K562 (cell line): ENCODE data around the gene SLC38A1. TPM values are rescaled to one million over a fixed set of nuclear protein-coding genes. Genes with fewer than 3 reads are reported as not detected.

Experiments used
- ATAC-seq: fragments of 200-7000 bp; cut with Tn5 transposase; 3 replicates; pipeline ENCODE4 v1.9.1; 2020; ENCODE audit warnings: moderate library complexity
- Bru-seq: library from RNA; stranded (reverse); fragments of 400-500 nt; gene quantifications from one replicate; lab custom pipeline; 2021; lab: Mats Ljungman, UMichigan
- BruChase-seq, 2 experiments: library from RNA; stranded (reverse); fragments of 400-500 nt; gene quantifications; one replicate each; lab custom pipeline; 2021; lab: Mats Ljungman, UMichigan
- BruUV-seq: library from RNA; stranded (reverse); fragments of 400-500 nt; replicated peaks from 2 replicates; lab custom pipeline; 2021; lab: Mats Ljungman, UMichigan
- CTCF ChIA-PET: fragments of 300-600 bp; formaldehyde crosslinking; extraction: SDS; loops from one replicate; lab custom pipeline; 2021; ENCODE audit warnings: low intra/inter-chr PET ratio; lab: Yijun Ruan, JAX
- POLR2A ChIA-PET: fragments of 300-600, 350-650 bp; sonication (Branson Sonifier 250); formaldehyde crosslinking; extraction: SDS; loops from one replicate; lab custom pipeline; 2021; ENCODE audit warnings: antibody characterized with exemption, inconsistent platforms; lab: Yijun Ruan, JAX
- DNase-seq, 4 experiments: peaks; one replicate each; pipeline versions ENCODE4 v3.0.0 to v3.0.0-alpha.2; 2011 to 2018; ENCODE audit warnings: low spot score in 3 of 4, mixed read lengths in 3 of 4; ENCODE audit errors: extremely low read depth in 1 of 4
- FAIRE-seq: peaks from 2 replicates; lab custom pipeline; 2011; peaks lifted over from hg19 to GRCh38; lab: Jason Lieb, UNC
- H2AFZ ChIP-seq: 2 replicates; pipeline ENCODE4 v1.6.0; 2011; ENCODE audit warnings: low read depth, low read length, control low read depth, inconsistent platforms
- H3K27ac ChIP-seq: fragments of 200-600 bp; 3 replicates; pipeline ENCODE4 v1.8.0; 2011; ENCODE audit warnings: low read depth, mild to moderate bottlenecking, control low read depth, inconsistent platforms, low read length, moderate library complexity, mixed read lengths; ENCODE audit errors: extremely low read depth
- H3K27me3 ChIP-seq, 2 experiments: fragments of 300-600 bp in 1 of 2; 2 replicates in 1 of 2; 3 replicates in 1 of 2; pipeline versions ENCODE4 v1.6.0 to v1.8.0; 2011; ENCODE audit warnings: inconsistent platforms in 2 of 2, low read length in 2 of 2, mild to moderate bottlenecking in 1 of 2, mixed read lengths in 1 of 2, moderate library complexity in 1 of 2; ENCODE audit not compliant: control insufficient read depth in 2 of 2, insufficient read depth in 2 of 2
- H3K36me3 ChIP-seq: fragments of 300-600 bp; 3 replicates; pipeline ENCODE4 v1.8.0; 2011; ENCODE audit warnings: mild to moderate bottlenecking, low read length, inconsistent platforms; ENCODE audit not compliant: control insufficient read depth, insufficient read depth
- H3K4me1 ChIP-seq, 2 experiments: fragments of 200-600 bp in 1 of 2; replicated peaks in 1 of 2; 2 replicates in 1 of 2; 3 replicates in 1 of 2; pipeline versions ENCODE4 v1.5.1 to v1.8.0; 2011; ENCODE audit warnings: inconsistent platforms in 2 of 2, low read length in 2 of 2, mild to moderate bottlenecking in 1 of 2, mixed read lengths in 1 of 2, moderate library complexity in 1 of 2; ENCODE audit not compliant: control insufficient read depth in 2 of 2, insufficient read depth in 2 of 2
- H3K4me2 ChIP-seq: 2 replicates; pipeline ENCODE4 v1.6.1; 2011; ENCODE audit warnings: low read length, control low read depth, inconsistent platforms, mixed read lengths; ENCODE audit not compliant: insufficient read depth
- H3K4me3 ChIP-seq: fragments of 200-600 bp; sonication (generic), shearing (Covaris generic); 2 replicates; pipeline ENCODE4 v1.5.1; 2016; ENCODE audit warnings: control low read depth, inconsistent platforms
- H3K79me2 ChIP-seq: fragments of 200-600 bp; 3 replicates; pipeline ENCODE4 v1.8.0; 2011; ENCODE audit warnings: low read length, inconsistent platforms; ENCODE audit not compliant: control insufficient read depth, insufficient read depth
- H3K9ac ChIP-seq, 2 experiments: 2 replicates each; pipeline versions ENCODE4 v1.6.0 to v1.6.1; 2011; ENCODE audit warnings: low read depth in 2 of 2, low read length in 2 of 2, control low read depth in 1 of 2, inconsistent platforms in 1 of 2, mild to moderate bottlenecking in 1 of 2, mixed read lengths in 1 of 2; ENCODE audit not compliant: insufficient read depth in 1 of 2
- H3K9me1 ChIP-seq: one replicate; pipeline ENCODE4 v1.6.0; 2011; ENCODE audit warnings: inconsistent platforms, mild to moderate bottlenecking, low read length, moderate library complexity; ENCODE audit not compliant: control insufficient read depth, insufficient read depth
- H3K9me3 ChIP-seq: replicated peaks from 2 replicates; pipeline ENCODE4 v1.5.1; 2011; ENCODE audit warnings: low read depth, low read length, inconsistent platforms; ENCODE audit not compliant: control insufficient read depth, insufficient read depth
- H4K20me1 ChIP-seq: replicated peaks from 2 replicates; pipeline ENCODE4 v1.6.1; 2011; ENCODE audit warnings: low read length, inconsistent platforms, mixed read lengths; ENCODE audit not compliant: control insufficient read depth, insufficient read depth
- GTF2A2 ChIP-seq: IDR thresholded peaks from 2 replicates; pipeline ENCODE4 v1.6.1; 2016; ENCODE audit warnings: mild to moderate bottlenecking, missing genetic modification characterization, missing compliant biosample characterization
- HEY1 ChIP-seq: fragments of 250-450 bp; sonication (Bioruptor Pico); IDR thresholded peaks from 2 replicates; pipeline ENCODE4 v1.5.0; 2020; ENCODE audit warnings: mild to moderate bottlenecking, moderate library complexity, borderline replicate concordance
- ILF3 ChIP-seq: fragments of 450-650 bp; IDR thresholded peaks from 2 replicates; pipeline ENCODE4 v1.6.1; 2018; ENCODE audit warnings: antibody characterized with exemption, mild to moderate bottlenecking, moderate library complexity, borderline replicate concordance
- MYC ChIP-seq, 2 experiments: fragments of 250-450 bp in 1 of 2; sonication (Bioruptor Pico) in 1 of 2; IDR thresholded peaks; 2 replicates each; pipeline versions ENCODE4 v1.5.1 to v1.6.1; 2012 to 2021; ENCODE audit warnings: low read depth in 2 of 2, borderline replicate concordance in 1 of 2, improper control_type of control experiment in 1 of 2, low read length in 1 of 2, mild to moderate bottlenecking in 1 of 2, moderate library complexity in 1 of 2
- PATZ1 ChIP-seq: fragments of 250-450 bp; sonication (Bioruptor Pico); IDR thresholded peaks from 2 replicates; pipeline ENCODE4 v1.5.0; 2020; ENCODE audit warnings: mild to moderate bottlenecking, borderline replicate concordance
- PRPF4 ChIP-seq: fragments of 200-400 bp; formaldehyde crosslinking; IDR thresholded peaks from one replicate; pipeline ENCODE4 v1.6.1; 2017; ENCODE audit warnings: low read length, low read depth, mild to moderate bottlenecking; ENCODE audit not compliant: insufficient read depth, poor library complexity, severe bottlenecking
- TBL1XR1 ChIP-seq, 2 experiments: IDR thresholded peaks; 2 replicates each; pipeline ENCODE4 v1.6.1; 2012; ENCODE audit warnings: improper control_type of control experiment in 2 of 2, low read length in 2 of 2, mild to moderate bottlenecking in 1 of 2
- TCF15 ChIP-seq: fragments of 250-450 bp; sonication (Bioruptor Pico); IDR thresholded peaks from 2 replicates; pipeline ENCODE4 v1.8.0; 2022; ENCODE audit warnings: moderate library complexity, mild to moderate bottlenecking, inconsistent platforms
- ZBTB17 ChIP-seq: fragments of 450-650 bp; formaldehyde crosslinking; IDR thresholded peaks from 2 replicates; pipeline ENCODE4 v1.4.0; 2020; ENCODE audit warnings: mild to moderate bottlenecking
- ZNF24 ChIP-seq: fragments of 450-650 bp; IDR thresholded peaks from 2 replicates; pipeline ENCODE4 v1.6.1; 2016
- ZNF431 ChIP-seq: sonication (generic); formaldehyde crosslinking; IDR thresholded peaks from 2 replicates; pipeline ENCODE4 v1.8.0; 2022; ENCODE audit warnings: mild to moderate bottlenecking, missing genetic modification reagents
- WGBS: fragments of 100-300 bp; shearing (Covaris generic); methylation state at CpG from one replicate; pipeline ENCODE4 v1.1.6; 2016; ENCODE audit warnings: low coverage, mixed read lengths; ENCODE audit not compliant: insufficient coverage; ENCODE audit errors: missing lambda C conversion rate; 5-methylcytosine and 5-hydroxymethylcytosine counted together
- in situ Hi-C: fragments of 300-500 bp; cut with MboI; formaldehyde crosslinking; loops from 4 replicates; pipeline ENCODE4 v1.15.0; 2018; ENCODE audit warnings: inconsistent platforms, mixed read lengths
- intact Hi-C: fragments of 100-400 bp; cut with micrococcal nuclease; formaldehyde crosslinking; loops from 2 replicates; pipeline ENCODE4 v1.14.2; 2022
- long read RNA-seq, 3 experiments: library from polyadenylated mRNA in 2 of 3; library from RNA in 1 of 3; unstranded in 2 of 3; stranded (forward) in 1 of 3; transcript quantifications; one replicate each; pipeline ENCODE4 v2.0.0, GENCODE V29; 2019 to 2022
- polyA minus RNA-seq, 3 experiments: library from RNA; depleted of rRNA, polyadenylated mRNA; stranded (reverse); fragments of >200 nt; gene quantifications; 2 replicates each; pipeline ENCODE4 v1.2.3, GENCODE V29; 2011
- polyA plus RNA-seq, 8 experiments: library from polyadenylated mRNA; depleted of rRNA in 4 of 8; stranded (reverse) in 5 of 8; unstranded in 3 of 8; fragments of >200 nt; fragmentation: Nextera tagmentation in 2 of 8; fragmentation: Illumina TruSeq in 1 of 8; extraction: Ambion mirVana in 2 of 8; extraction: Trizol in 1 of 8; gene quantifications; 2 replicates each; pipeline versions ENCODE4 v1.2.1 to v1.2.3, GENCODE V29; 2011 to 2014; ENCODE audit warnings: inconsistent platforms in 1 of 8, missing spikeins in 1 of 8
- total RNA-seq, 7 experiments: library from RNA; depleted of rRNA in 6 of 7; stranded (reverse); fragments of >200 nt in 6 of 7; fragmentation: Illumina TruSeq in 2 of 7; extraction: Trizol in 2 of 7; gene quantifications; 2 replicates each; pipeline versions ENCODE4 v1.2.1 to v1.2.3, GENCODE V29; 2011 to 2021; ENCODE audit warnings: low replicate concordance in 1 of 7

The SLC38A1 gene
- 101 and 216 TPM in 2 replicates for total RNA-seq (2011; cell fraction: chromatin; rRNA removed; ENCODE audit: low replicate concordance)
- total RNA-seq (2011; cell fraction: nucleolus; rRNA removed), result 66.2 and 82.1 TPM in 2 replicates
- total RNA-seq (2011; cell fraction: nucleoplasm; rRNA removed), result 126 and 163 TPM in 2 replicates
- total RNA-seq (2014; rRNA removed) (64.5 and 71.8 TPM in 2 replicates), total RNA-seq (2014; rRNA removed; fragmentation: Illumina TruSeq; extraction: Trizol) (99.9 and 112 TPM in 2 replicates), total RNA-seq (2015; rRNA removed; fragmentation: Illumina TruSeq; extraction: Trizol) (79.7 and 88.7 TPM in 2 replicates), total RNA-seq (2021) (104 and 112 TPM in 2 replicates), polyA plus RNA-seq (2011; rRNA removed) (32.4 and 54.4 TPM in 2 replicates), polyA plus RNA-seq (2014; fragmentation: Illumina TruSeq; extraction: Trizol) (86.1 and 92.2 TPM in 2 replicates), polyA plus RNA-seq (2014; fragmentation: Nextera tagmentation; extraction: Ambion mirVana) (10 to 100 TPM; 51.9 to 75.0 TPM), polyA plus RNA-seq (2014; rRNA removed) (54.7 and 56.9 TPM in 2 replicates), polyA minus RNA-seq (2011; rRNA and poly(A)+ RNA removed) (117 and 153 TPM in 2 replicates), Bru-seq, nascent RNA (percentile 95 among the genes with signal in this experiment), BruChase-seq, experiment 1, labeled RNA remaining after a 2-hour chase (percentile 97 among the genes with signal in this experiment), BruChase-seq, experiment 2, labeled RNA remaining after a 6-hour chase (percentile 96 among the genes with signal in this experiment)
- polyA plus RNA-seq (2011; cell fraction: cytosol; rRNA removed), result 14.0 and 24.2 TPM in 2 replicates
- polyA plus RNA-seq (2011; cell fraction: nucleus; rRNA removed), result 26.6 and 28.4 TPM in 2 replicates
- 62.7 and 87.2 TPM in 2 replicates for polyA plus RNA-seq (2012)
- 32.7 and 53.4 TPM in 2 replicates for polyA minus RNA-seq (2011; cell fraction: cytosol; rRNA and poly(A)+ RNA removed)
- polyA minus RNA-seq (2011; cell fraction: nucleus; rRNA and poly(A)+ RNA removed), result 39.6 and 49.0 TPM in 2 replicates
- long read RNA-seq, experiment 1, full-length matches to known transcripts, result 89 of 252 reads
- long read RNA-seq, experiment 1, partial matches to known transcripts, result 23 of 252 reads
- long read RNA-seq, experiment 1, other reads (novel, unspliced or antisense), result 140 of 252 reads
- long read RNA-seq, experiment 2, full-length matches to known transcripts, result 3 of 47 reads
- long read RNA-seq, experiment 2, partial matches to known transcripts, result 3 of 47 reads
- long read RNA-seq, experiment 2, other reads (novel, unspliced or antisense), result 41 of 47 reads
- long read RNA-seq, experiment 3, full-length matches to known transcripts, result 20 of 46 reads
- long read RNA-seq, experiment 3, partial matches to known transcripts, result 5 of 46 reads
- long read RNA-seq, experiment 3, other reads (novel, unspliced or antisense), result 21 of 46 reads

GRCh38 chr12:46268583-46269428, at the start of gene SLC38A1:
Gene SLC38A1 (minus strand): TSS chr12:46269043. CDS start chr12:46239800, 29,243 bp downstream.
- intact Hi-C loops (loop anchor here (5.0 to 10.0 kb wide), 4 partner anchors 87 to 286 kb away; partner anchors contain the start of gene SCAF11), in situ Hi-C loops (no loop called here)
- peaks cover 50% of the 10 kb centered on the region for H3K79me2 ChIP-seq
- peaks cover 12% of the 10 kb centered on the region; the same call in 1 of the 3 replicates for H3K36me3 ChIP-seq
- peak within 1 kb of the TSS; percentile 94 for H2AFZ ChIP-seq
- ChIA-PET CTCF (no interaction called here), POLR2A (interaction anchor here (0.6 to 2.0 kb wide), 9 partner anchors 9 to 317 kb away, joined by 3 to 12 read pairs (median 3); no protein-coding TSS in a partner anchor)
- peaks cover 15% of the 10 kb centered on the region for H4K20me1 ChIP-seq
- BruUV-seq, result TSS peak; percentile 80
- ATAC-seq, result peak; percentile 87
- peak; percentile 79 for FAIRE-seq
- H3K9me3 ChIP-seq, result no peaks in the 10 kb centered on the region
- peak; percentile 78 to 88 (median 80) for DNase-seq
- H3K9ac ChIP-seq, result peak within 1 kb of the TSS; percentile 98 to 99
- 14% methylated on average over 46 of the region's 73 CpGs for WGBS
- H3K4me2 ChIP-seq, result peak within 1 kb of the TSS; percentile 94
- H3K9me1 ChIP-seq, result peaks cover 4% of the 10 kb centered on the region
- no peaks in the 10 kb centered on the region for H3K27me3 ChIP-seq
- H3K4me3 ChIP-seq, result peak within 1 kb of the TSS; percentile 83
- H3K27ac ChIP-seq, result peak within 1 kb of the TSS; percentile 96
- peaks cover 19 to 33% of the 10 kb centered on the region in 2 experiments; a peak in 4 of 5 replicates for H3K4me1 ChIP-seq
- TF ChIP-seq ZNF24 (no peak; the same call in 1 of the 2 replicates), MYC (IDR thresholded peaks at IDR 0.05; ENCODE audit: low read depth, low read length) (peak; percentile 98), MYC (CRISPR knock-in tag; IDR thresholded peaks at IDR 0.05; ENCODE audit: borderline replicate concordance, low read depth) (peak; percentile 83; the same call in 1 of the 2 replicates), TBL1XR1 (IDR thresholded peaks at IDR 0.05; ENCODE audit: low read length in 2 of 2) (no peak; a peak in 1 of 4 replicates), PATZ1 (CRISPR knock-in tag) (no peak), ZNF431 (0 out of 2 replicates have a peak, but pooled peaks have one; percentile 64), HEY1 (CRISPR knock-in tag) (no peak), TCF15 (peak; percentile 17; the same call in 1 of the 2 replicates), PRPF4 (peak; percentile 42), ILF3 (no peak), GTF2A2 (tag) (no peak), ZBTB17 (CRISPR knock-in tag) (peak; percentile 51; the same call in 1 of the 2 replicates)
